Sciatic nerve (tissue), 2 donors: Measurements from ENCODE around the gene TNNT3. TPM values are rescaled to one million over a fixed set of nuclear protein-coding genes. Genes with fewer than 3 reads are reported as not detected.

Source experiments
- ATAC-seq: fragments of 200-7000 bp; cut with Tn5 transposase; one replicate; pipeline ENCODE4 v1.9.1; 2020; ENCODE audit warnings: mild to moderate bottlenecking, moderate library complexity
- DNase-seq: peaks from one replicate; pipeline ENCODE4 v3.0.0-alpha.2; 2020; ENCODE audit warnings: low spot score
- intact Hi-C: fragments of 100-400 bp; cut with DNase I; formaldehyde crosslinking; loops from one replicate; pipeline ENCODE4 v1.14.2; 2022
- total RNA-seq: library from RNA; stranded (reverse); fragmentation: NEBNext Ultra II Directional; extraction: Animal tissue kit (Norgen Biotek cat#: 25700); gene quantifications from one replicate; pipeline ENCODE4 v1.2.1, GENCODE V29; 2021
- donor health status: DM: no; HTN: no; CAD: no.
- donor health status: DM: no; HTN: no; CAD: no.

Gene TNNT3
- total RNA-seq, 1 donor from 2014 or later: 35.6 TPM

GRCh38 chr11:1917523-1918435 is 1.7 kb upstream of the TNNT3 start:
- no peak for DNase-seq
- peak; percentile 11 for ATAC-seq
- intact Hi-C loops: loop anchor here (5.0 kb wide), 1 partner anchor 790 kb away; no protein-coding TSS in a partner anchor

GRCh38 chr11:1918436-1919315 is 827 bp upstream of the TNNT3 start:
- DNase-seq: no peak
- intact Hi-C loops: loop anchor here (5.0 kb wide), 1 partner anchor 789 kb away; no protein-coding TSS in a partner anchor
- no peak for ATAC-seq

GRCh38 chr11:1920128-1920908 is 815 bp downstream of the TNNT3 start:
- intact Hi-C loops: no loop called here
- ATAC-seq (no peak), DNase-seq (no peak)

GRCh38 chr11:1920909-1921573 is 1.5 kb downstream of the TNNT3 start:
- ATAC-seq: peak; percentile 41

GRCh38 chr11:1921574-1922141 is 2.2 kb downstream of the TNNT3 start:
- ATAC-seq (peak; percentile 54), DNase-seq (no peak)
- intact Hi-C loops: no loop called here

More at GRCh38 chr11:1920909-1921573, 1.5 kb downstream of the TNNT3 start:
- intact Hi-C loops: no loop called here
- DNase-seq: no peak

GRCh38 chr11:1922481-1923081 is 3.1 kb downstream of the TNNT3 start:
- DNase-seq: no peak
- peak; percentile 4 for ATAC-seq
- intact Hi-C loops: no loop called here

- intact Hi-C loops: no loop called here
- no peak for ATAC-seq
- peak; percentile 41 for DNase-seq
Measured at GRCh38 chr11:1923201-1923956, 3.9 kb downstream of the TNNT3 start.

GRCh38 chr11:1924181-1924580 is 4.7 kb downstream of the TNNT3 start:
- DNase-seq (no peak), ATAC-seq (no peak)
- intact Hi-C loops: no loop called here

- no peak for DNase-seq
- intact Hi-C loops: no loop called here
- no peak for ATAC-seq
Measured at GRCh38 chr11:1924646-1925372, 5.3 kb downstream of the TNNT3 start.

GRCh38 chr11:1925373-1926155 is 6.1 kb downstream of the TNNT3 start:
- intact Hi-C loops: no loop called here
- no peak for ATAC-seq
- no peak for DNase-seq

- ATAC-seq (no peak), DNase-seq (no peak)
- intact Hi-C loops: no loop called here
Measured at GRCh38 chr11:1926156-1927025, 6.9 kb downstream of the TNNT3 start.

- no peak for DNase-seq
- peak; percentile 34 for ATAC-seq
- intact Hi-C loops: no loop called here
Measured at GRCh38 chr11:1927026-1927847, 7.7 kb downstream of the TNNT3 start.

- peak; percentile 13 for ATAC-seq
- DNase-seq: no peak
- intact Hi-C loops: no loop called here
Measured at GRCh38 chr11:1927848-1928469, 8.5 kb downstream of the TNNT3 start.
